ENCODE data around the gene SEC14L3. TPM values are rescaled to one million over a fixed set of nuclear protein-coding genes. Genes with fewer than 3 reads are reported as not detected.

SEC14L3 gene
- total and polyA plus RNA-seq, 2 experiments from 2014 or later = not detected

DNA sequence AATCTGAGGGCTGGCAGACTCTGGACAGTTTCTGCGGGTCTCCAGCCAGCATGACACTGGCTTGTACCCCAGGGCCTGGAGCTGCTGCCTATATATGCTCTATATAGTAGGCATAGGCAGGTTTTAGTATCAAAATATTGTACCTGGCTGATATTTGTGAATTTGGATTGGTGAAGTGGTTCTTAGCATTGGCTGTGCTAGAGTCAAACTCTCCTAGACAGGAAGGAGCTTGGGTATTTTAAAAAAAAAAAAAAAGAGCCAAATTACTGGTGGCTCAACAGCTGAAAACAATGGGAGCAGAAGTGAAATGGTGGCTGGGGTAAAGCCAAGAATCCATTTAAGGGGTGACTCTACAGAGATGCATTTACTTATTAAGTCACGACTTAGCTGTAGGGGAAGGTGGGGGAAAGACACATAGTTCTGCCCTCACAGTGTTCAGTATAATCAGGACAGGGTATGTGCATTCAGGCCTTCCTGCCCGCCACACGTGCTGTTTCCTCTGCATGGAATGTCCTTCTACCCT lies 57.2 kb downstream of the SEC14L3 start:
- DNase-seq = peak; percentile 53
- peaks cover 50% of the 10 kb centered on the region for H3K36me3 ChIP-seq (ENCODE audit: low read depth)
- in situ Hi-C loops (cut with MboI) = no loop called here

GRCh38 chr22:30413745-30414524 lies 57.9 kb downstream of the SEC14L3 start:
- 81% methylated on average over 5 of the region's 5 CpGs for WGBS, 2 experiments (ENCODE audit: low coverage in 1 of 2, low lambda C conversion rate in 2 of 2, missing lambda C conversion rate in 2 of 2)
- in situ Hi-C loops (cut with MboI) = no loop called here
- Histone ChIP-seq H3K27me3 (replicated peaks; ENCODE audit: insufficient read depth) (no peaks in the 10 kb centered on the region), H4K20me1 (ENCODE audit: insufficient read depth) (no peaks in the 10 kb centered on the region), H3K9ac (peak overlapping the region; percentile 41), H3K4me3 (no peak overlapping the region), H3F3A (ENCODE audit: insufficient read depth) (peaks cover 66% of the 10 kb centered on the region), H3K9me3 (ENCODE audit: low read depth) (no peaks in the 10 kb centered on the region), H3K4me1 (ENCODE audit: insufficient read depth) (peaks cover 34% of the 10 kb centered on the region), H2AFZ (no peak overlapping the region), H3K27ac (peak overlapping the region; percentile 41), H3K79me2 (ENCODE audit: insufficient read depth) (peaks cover 31% of the 10 kb centered on the region), H3K36me3 (ENCODE audit: low read depth) (peaks cover 56% of the 10 kb centered on the region), H3K4me2 (ENCODE audit: unreplicated experiment) (no peak overlapping the region), H3K9me2 (ENCODE audit: insufficient read depth) (no peaks in the 10 kb centered on the region)
- TF ChIP-seq EZH2phosphoT487 (IDR thresholded peaks at IDR 0.05; ENCODE audit: insufficient read depth, low read depth) (no peak), EZH2 (IDR thresholded peaks at IDR 0.05; ENCODE audit: insufficient read depth, poor library complexity, severe bottlenecking) (no peak)
- no peak for DNase-seq

More for the DNA sequence above, 57.2 kb downstream of the SEC14L3 start:
- H3K4me2 ChIP-seq (ENCODE audit: unreplicated experiment) = no peak overlapping the region
- peak overlapping the region; percentile 41 for H3K9ac ChIP-seq
- peak overlapping the region; percentile 41 for H3K27ac ChIP-seq
- H3K79me2 ChIP-seq (ENCODE audit: insufficient read depth) = peaks cover 29% of the 10 kb centered on the region
- no peaks in the 10 kb centered on the region for H4K20me1 ChIP-seq (ENCODE audit: insufficient read depth)
- H2AFZ ChIP-seq = no peak overlapping the region
- TF ChIP-seq EZH2 (IDR thresholded peaks at IDR 0.05; ENCODE audit: insufficient read depth, poor library complexity, severe bottlenecking) (no peak), EZH2phosphoT487 (IDR thresholded peaks at IDR 0.05; ENCODE audit: insufficient read depth, low read depth) (no peak)
- WGBS, 2 experiments (ENCODE audit: low coverage in 1 of 2, low lambda C conversion rate in 2 of 2, missing lambda C conversion rate in 2 of 2) = 90 to 93% methylated on average over 4 of the region's 4 CpGs
- peaks cover 68% of the 10 kb centered on the region for H3F3A ChIP-seq (ENCODE audit: insufficient read depth)
- no peak overlapping the region for H3K4me3 ChIP-seq
- H3K9me3 ChIP-seq (ENCODE audit: low read depth) = no peaks in the 10 kb centered on the region
- H3K27me3 ChIP-seq (replicated peaks; ENCODE audit: insufficient read depth) = no peaks in the 10 kb centered on the region
- H3K4me1 ChIP-seq (ENCODE audit: insufficient read depth) = peaks cover 34% of the 10 kb centered on the region
- no peaks in the 10 kb centered on the region for H3K9me2 ChIP-seq (ENCODE audit: insufficient read depth)

- H3K4me3 ChIP-seq = no peak overlapping the region
- 96 to 97% methylated on average over 4 of the region's 4 CpGs for WGBS, 2 experiments (ENCODE audit: low coverage in 1 of 2, low lambda C conversion rate in 2 of 2, missing lambda C conversion rate in 2 of 2)
- H3K79me2 ChIP-seq (ENCODE audit: insufficient read depth) = peaks cover 31% of the 10 kb centered on the region
- H2AFZ ChIP-seq = no peak overlapping the region
- H3K9me2 ChIP-seq (ENCODE audit: insufficient read depth) = no peaks in the 10 kb centered on the region
- peaks cover 64% of the 10 kb centered on the region for H3F3A ChIP-seq (ENCODE audit: insufficient read depth)
- H3K36me3 ChIP-seq (ENCODE audit: low read depth) = peaks cover 60% of the 10 kb centered on the region
- no peak for TF ChIP-seq EZH2 (IDR thresholded peaks at IDR 0.05; ENCODE audit: insufficient read depth, poor library complexity, severe bottlenecking)
- no peak for TF ChIP-seq EZH2phosphoT487 (IDR thresholded peaks at IDR 0.05; ENCODE audit: insufficient read depth, low read depth)
- H3K9ac ChIP-seq = 0 out of 2 replicates have a peak overlapping the region, but pooled peaks have one; percentile 5
- H3K4me1 ChIP-seq (ENCODE audit: insufficient read depth) = peaks cover 44% of the 10 kb centered on the region
- H4K20me1 ChIP-seq (ENCODE audit: insufficient read depth) = no peaks in the 10 kb centered on the region
- in situ Hi-C loops (cut with MboI) = no loop called here
- DNase-seq = no peak
- H3K9me3 ChIP-seq (ENCODE audit: low read depth) = no peaks in the 10 kb centered on the region
- no peaks in the 10 kb centered on the region for H3K27me3 ChIP-seq (replicated peaks; ENCODE audit: insufficient read depth)
- H3K27ac ChIP-seq = peak overlapping the region; percentile 41
- H3K4me2 ChIP-seq (ENCODE audit: unreplicated experiment) = no peak overlapping the region
Observed at GRCh38 chr22:30413001-30413400, 58.8 kb downstream of the SEC14L3 start.

GRCh38 chr22:30411780-30412179 lies 60.0 kb downstream of the SEC14L3 start:
- no peak for DNase-seq
- peaks cover 38% of the 10 kb centered on the region for H3K79me2 ChIP-seq (ENCODE audit: insufficient read depth)
- no peaks in the 10 kb centered on the region for H3K27me3 ChIP-seq (replicated peaks; ENCODE audit: insufficient read depth)
- no peaks in the 10 kb centered on the region for H4K20me1 ChIP-seq (ENCODE audit: insufficient read depth)
- no peaks in the 10 kb centered on the region for H3K9me2 ChIP-seq (ENCODE audit: insufficient read depth)
- no peak overlapping the region for H3K4me3 ChIP-seq
- H3F3A ChIP-seq (ENCODE audit: insufficient read depth) = peaks cover 63% of the 10 kb centered on the region
- no peaks in the 10 kb centered on the region for H3K9me3 ChIP-seq (ENCODE audit: low read depth)
- WGBS, 2 experiments (ENCODE audit: low coverage in 1 of 2, low lambda C conversion rate in 2 of 2, missing lambda C conversion rate in 2 of 2) = 95 to 100% methylated on average over 3 of the region's 3 CpGs
- peak overlapping the region; percentile 41; the same call in 1 of the 2 replicates for H3K27ac ChIP-seq
- no peak overlapping the region for H2AFZ ChIP-seq
- in situ Hi-C loops (cut with MboI) = no loop called here
- H3K36me3 ChIP-seq (ENCODE audit: low read depth) = peaks cover 58% of the 10 kb centered on the region
- no peak overlapping the region for H3K9ac ChIP-seq
- TF ChIP-seq EZH2phosphoT487 (IDR thresholded peaks at IDR 0.05; ENCODE audit: insufficient read depth, low read depth) = no peak
- no peak for TF ChIP-seq EZH2 (IDR thresholded peaks at IDR 0.05; ENCODE audit: insufficient read depth, poor library complexity, severe bottlenecking)
- no peak overlapping the region for H3K4me2 ChIP-seq (ENCODE audit: unreplicated experiment)
- peaks cover 44% of the 10 kb centered on the region for H3K4me1 ChIP-seq (ENCODE audit: insufficient read depth)

Small RNA genes lying within 50 kb of the gene (small RNA-seq; reads per million reads assigned to genes)
- gene AC004832.3 (ENCODE audit: low read depth, low replicate concordance) = not detected
- not detected for gene RNU6-564P (ENCODE audit: low read depth, low replicate concordance)

Other genes starting within 250 kb of the SEC14L3 start
- gene LIF, start 225.3 kb downstream of the SEC14L3 start, total RNA-seq (2014; rRNA removed; shearing (Covaris generic)) = 1.6 and 1.9 TPM in 2 replicates
- 1.0 and 1.4 TPM in 2 replicates for gene LIF, start 225.3 kb downstream of the SEC14L3 start, polyA plus RNA-seq (2016; fragmentation: Nextera tagmentation; extraction: Ambion mirVana)
- gene OSM, start 205.2 kb downstream of the SEC14L3 start, total RNA-seq (2014; rRNA removed; shearing (Covaris generic)) = not detected in 2 replicates
- not detected in 2 replicates for gene OSM, start 205.2 kb downstream of the SEC14L3 start, polyA plus RNA-seq (2016; fragmentation: Nextera tagmentation; extraction: Ambion mirVana)
- gene CASTOR1, start 182.5 kb downstream of the SEC14L3 start, total RNA-seq (2014; rRNA removed; shearing (Covaris generic)) = 10.2 and 13.4 TPM in 2 replicates
- gene CASTOR1, start 182.5 kb downstream of the SEC14L3 start, polyA plus RNA-seq (2016; fragmentation: Nextera tagmentation; extraction: Ambion mirVana) = 8.7 and 10.2 TPM in 2 replicates
- gene TBC1D10A, start 145.1 kb downstream of the SEC14L3 start, total RNA-seq (2014; rRNA removed; shearing (Covaris generic)) = 16.9 and 26.3 TPM in 2 replicates
- gene TBC1D10A, start 145.1 kb downstream of the SEC14L3 start, polyA plus RNA-seq (2016; fragmentation: Nextera tagmentation; extraction: Ambion mirVana) = 21.9 and 22.3 TPM in 2 replicates
- 9.1 and 12.9 TPM in 2 replicates for gene SF3A1, start 115.1 kb downstream of the SEC14L3 start, total RNA-seq (2014; rRNA removed; shearing (Covaris generic))
- 75.0 and 88.3 TPM in 2 replicates for gene SF3A1, start 115.1 kb downstream of the SEC14L3 start, polyA plus RNA-seq (2016; fragmentation: Nextera tagmentation; extraction: Ambion mirVana)
- 5.0 and 9.2 TPM in 2 replicates for gene CCDC157, start 115.0 kb downstream of the SEC14L3 start, total RNA-seq (2014; rRNA removed; shearing (Covaris generic))
- gene CCDC157, start 115.0 kb downstream of the SEC14L3 start, polyA plus RNA-seq (2016; fragmentation: Nextera tagmentation; extraction: Ambion mirVana) = 2.5 and 2.7 TPM in 2 replicates
- gene RNF215, start 84.6 kb downstream of the SEC14L3 start, total RNA-seq (2014; rRNA removed; shearing (Covaris generic)) = 29.9 and 45.1 TPM in 2 replicates
- gene RNF215, start 84.6 kb downstream of the SEC14L3 start, polyA plus RNA-seq (2016; fragmentation: Nextera tagmentation; extraction: Ambion mirVana) = 2.7 and 2.9 TPM in 2 replicates
- 41.9 and 54.6 TPM in 2 replicates for gene SEC14L2, start 75.0 kb downstream of the SEC14L3 start, total RNA-seq (2014; rRNA removed; shearing (Covaris generic))
- 23.3 and 26.6 TPM in 2 replicates for gene SEC14L2, start 75.0 kb downstream of the SEC14L3 start, polyA plus RNA-seq (2016; fragmentation: Nextera tagmentation; extraction: Ambion mirVana)
- gene MTFP1, start 46.2 kb downstream of the SEC14L3 start, total RNA-seq (2014; rRNA removed; shearing (Covaris generic)) = 6.6 and 18.3 TPM in 2 replicates
- gene MTFP1, start 46.2 kb downstream of the SEC14L3 start, polyA plus RNA-seq (2016; fragmentation: Nextera tagmentation; extraction: Ambion mirVana) = 8.1 and 8.5 TPM in 2 replicates
- under 0.01 and 0.25 TPM in 2 replicates for gene SEC14L4, start 33.7 kb upstream of the SEC14L3 start, total RNA-seq (2014; rRNA removed; shearing (Covaris generic))
- gene SEC14L4, start 33.7 kb upstream of the SEC14L3 start, polyA plus RNA-seq (2016; fragmentation: Nextera tagmentation; extraction: Ambion mirVana) = 0.16 and 0.34 TPM in 2 replicates
- gene SEC14L6, start 74.7 kb upstream of the SEC14L3 start, total RNA-seq (2014; rRNA removed; shearing (Covaris generic)) = not detected in 2 replicates
- gene SEC14L6, start 74.7 kb upstream of the SEC14L3 start, polyA plus RNA-seq (2016; fragmentation: Nextera tagmentation; extraction: Ambion mirVana) = not detected in 2 replicates
- gene GAL3ST1, start 102.6 kb upstream of the SEC14L3 start, total RNA-seq (2014; rRNA removed; shearing (Covaris generic)) = not detected in 2 replicates
- gene GAL3ST1, start 102.6 kb upstream of the SEC14L3 start, polyA plus RNA-seq (2016; fragmentation: Nextera tagmentation; extraction: Ambion mirVana) = not detected in 2 replicates
- 63.2 and 83.7 TPM in 2 replicates for gene PES1, start 119.9 kb upstream of the SEC14L3 start, total RNA-seq (2014; rRNA removed; shearing (Covaris generic))
- 67.8 and 74.1 TPM in 2 replicates for gene PES1, start 119.9 kb upstream of the SEC14L3 start, polyA plus RNA-seq (2016; fragmentation: Nextera tagmentation; extraction: Ambion mirVana)
- gene TCN2, start 135.2 kb upstream of the SEC14L3 start, total RNA-seq (2014; rRNA removed; shearing (Covaris generic)) = 5.3 and 8.1 TPM in 2 replicates
- gene TCN2, start 135.2 kb upstream of the SEC14L3 start, polyA plus RNA-seq (2016; fragmentation: Nextera tagmentation; extraction: Ambion mirVana) = 4.5 and 4.8 TPM in 2 replicates
- 12.9 and 16.4 TPM in 2 replicates for gene SLC35E4, start 163.8 kb upstream of the SEC14L3 start, total RNA-seq (2014; rRNA removed; shearing (Covaris generic))
- gene SLC35E4, start 163.8 kb upstream of the SEC14L3 start, polyA plus RNA-seq (2016; fragmentation: Nextera tagmentation; extraction: Ambion mirVana) = 8.5 and 9.1 TPM in 2 replicates
- 7.1 and 9.5 TPM in 2 replicates for gene DUSP18, start 195.9 kb upstream of the SEC14L3 start, total RNA-seq (2014; rRNA removed; shearing (Covaris generic))
- 12.4 and 12.7 TPM in 2 replicates for gene DUSP18, start 195.9 kb upstream of the SEC14L3 start, polyA plus RNA-seq (2016; fragmentation: Nextera tagmentation; extraction: Ambion mirVana)
- gene OSBP2, start 222.9 kb upstream of the SEC14L3 start, total RNA-seq (2014; rRNA removed; shearing (Covaris generic)) = 1.1 and 2.0 TPM in 2 replicates
- 0.65 and 1.3 TPM in 2 replicates for gene OSBP2, start 222.9 kb upstream of the SEC14L3 start, polyA plus RNA-seq (2016; fragmentation: Nextera tagmentation; extraction: Ambion mirVana)

All from GM23248 (cell line).